ENCODE results near the gene CUTC. TPM values are rescaled to one million over a fixed set of nuclear protein-coding genes. Genes with fewer than 3 reads are reported as not detected.
A peak's percentile ranks its signal among the peaks of the same experiment; 100 is the strongest.
"Not testable (repeated sequence)": the region's sequence is repeated elsewhere in the genome, so short reads cannot be mapped to it uniquely, and the experiment has no call there.

CUTC gene
- total RNA-seq, 1 donor from 2014 or later: 13.0 TPM

GRCh38 chr10:99733366-99733765, 1.3 kb downstream of the CUTC start:
- DNase-seq (ENCODE audit: low spot score, unreplicated experiment): no peak
- Mint-ChIP-seq H3K27me3 (no peaks in the 10 kb centered on the region), H3K27ac (no peak overlapping the region), H3K4me3 (ENCODE audit: low read depth) (peak overlapping the region; percentile 67), H3K36me3 (ENCODE audit: insufficient read depth) (peaks cover 15% of the 10 kb centered on the region), H3K4me1 (ENCODE audit: low read depth) (peaks cover 7% of the 10 kb centered on the region), H3K9me3 (ENCODE audit: low read depth) (no peaks in the 10 kb centered on the region)
- TF ChIP-seq CTCF (IDR thresholded peaks at IDR 0.05; ENCODE audit: unreplicated experiment): no peak

- not testable (repeated sequence) for H3K27me3 Mint-ChIP-seq; H3K4me3 Mint-ChIP-seq (ENCODE audit: low read depth); H3K9me3 Mint-ChIP-seq (ENCODE audit: low read depth); H3K4me1 Mint-ChIP-seq (ENCODE audit: low read depth); H3K27ac Mint-ChIP-seq; DNase-seq (ENCODE audit: low spot score, unreplicated experiment)
- peaks cover 16% of the 10 kb centered on the region for H3K36me3 Mint-ChIP-seq (ENCODE audit: insufficient read depth)
These were observed 2.1 kb downstream of the CUTC start for GRCh38 chr10:99734111-99734510.

GRCh38 chr10:99740260-99740659, 8.2 kb downstream of the CUTC start:
- Mint-ChIP-seq H3K27me3 (no peaks in the 10 kb centered on the region), H3K27ac (no peak overlapping the region), H3K4me3 (ENCODE audit: low read depth) (no peak overlapping the region), H3K4me1 (ENCODE audit: low read depth) (no peaks in the 10 kb centered on the region), H3K36me3 (ENCODE audit: insufficient read depth) (peaks cover 40% of the 10 kb centered on the region), H3K9me3 (ENCODE audit: low read depth) (peaks cover 11% of the 10 kb centered on the region)
- TF ChIP-seq CTCF (IDR thresholded peaks at IDR 0.05; ENCODE audit: unreplicated experiment): no peak
- DNase-seq (ENCODE audit: low spot score, unreplicated experiment): no peak

DNA sequence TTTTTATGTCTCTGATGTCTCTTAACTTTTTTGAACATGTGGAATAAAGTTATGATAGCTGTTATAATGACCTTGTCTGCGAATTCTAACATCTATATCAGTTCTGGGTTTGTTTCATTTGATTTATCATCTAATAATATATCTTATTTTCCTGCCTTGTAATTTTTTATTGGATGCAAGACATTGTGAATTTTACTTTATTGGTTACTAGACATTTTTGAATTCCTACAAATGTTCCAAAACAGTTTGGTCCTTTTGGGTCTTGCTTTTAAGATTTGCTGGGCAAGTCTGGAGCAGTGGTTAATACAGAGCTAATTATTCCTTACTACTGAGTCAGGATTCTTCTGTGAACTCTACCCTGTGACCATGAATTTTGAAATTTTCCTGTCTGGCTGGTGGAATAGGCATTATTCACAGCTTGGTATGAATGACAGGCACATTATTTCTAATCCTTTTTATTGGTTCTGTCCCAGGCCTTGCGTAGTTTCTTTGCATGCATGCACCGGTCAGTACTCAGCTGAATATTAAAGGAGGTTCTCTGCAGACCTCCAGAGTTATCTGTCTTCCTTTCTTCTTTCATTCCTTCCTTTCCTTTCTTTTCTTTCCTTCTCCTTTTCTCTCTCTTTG, 9.0 kb downstream of the CUTC start:
- peaks cover 40% of the 10 kb centered on the region for H3K36me3 Mint-ChIP-seq (ENCODE audit: insufficient read depth)
- DNase-seq (ENCODE audit: low spot score, unreplicated experiment): no peak
- H3K27ac Mint-ChIP-seq: no peak overlapping the region
- TF ChIP-seq CTCF (IDR thresholded peaks at IDR 0.05; ENCODE audit: unreplicated experiment): no peak
- no peaks in the 10 kb centered on the region for H3K4me1 Mint-ChIP-seq (ENCODE audit: low read depth)
- H3K27me3 Mint-ChIP-seq: no peaks in the 10 kb centered on the region
- H3K9me3 Mint-ChIP-seq (ENCODE audit: low read depth): peaks cover 11% of the 10 kb centered on the region
- no peak overlapping the region for H3K4me3 Mint-ChIP-seq (ENCODE audit: low read depth)

GRCh38 chr10:99742254-99742653, 10.2 kb downstream of the CUTC start:
- peaks cover 38% of the 10 kb centered on the region for H3K36me3 Mint-ChIP-seq (ENCODE audit: insufficient read depth)
- no peak overlapping the region for H3K4me3 Mint-ChIP-seq (ENCODE audit: low read depth)
- no peak overlapping the region for H3K27ac Mint-ChIP-seq
- H3K4me1 Mint-ChIP-seq (ENCODE audit: low read depth): no peaks in the 10 kb centered on the region
- no peak for TF ChIP-seq CTCF (IDR thresholded peaks at IDR 0.05; ENCODE audit: unreplicated experiment)
- no peak for DNase-seq (ENCODE audit: low spot score, unreplicated experiment)
- peaks cover 11% of the 10 kb centered on the region for H3K9me3 Mint-ChIP-seq (ENCODE audit: low read depth)
- no peaks in the 10 kb centered on the region for H3K27me3 Mint-ChIP-seq

GRCh38 chr10:99742701-99743100, 10.7 kb downstream of the CUTC start:
- H3K27ac Mint-ChIP-seq: no peak overlapping the region
- H3K4me3 Mint-ChIP-seq (ENCODE audit: low read depth): no peak overlapping the region
- peaks cover 34% of the 10 kb centered on the region for H3K36me3 Mint-ChIP-seq (ENCODE audit: insufficient read depth)
- H3K4me1 Mint-ChIP-seq (ENCODE audit: low read depth): no peaks in the 10 kb centered on the region
- no peaks in the 10 kb centered on the region for H3K27me3 Mint-ChIP-seq
- DNase-seq (ENCODE audit: low spot score, unreplicated experiment): no peak
- peaks cover 11% of the 10 kb centered on the region for H3K9me3 Mint-ChIP-seq (ENCODE audit: low read depth)
- TF ChIP-seq CTCF (IDR thresholded peaks at IDR 0.05; ENCODE audit: unreplicated experiment): no peak
